DMS79 treated with DMSO at 0.1 percent for 48 hours (cell line): Measurements from ENCODE around the gene CORO2A.
A peak's percentile ranks its signal among the peaks of the same experiment; 100 is the strongest.

Experiments
- DNase-seq: peaks from one replicate; lab custom pipeline; 2025; lab: John Stamatoyannopoulos, UW

Gene CORO2A, protein sequence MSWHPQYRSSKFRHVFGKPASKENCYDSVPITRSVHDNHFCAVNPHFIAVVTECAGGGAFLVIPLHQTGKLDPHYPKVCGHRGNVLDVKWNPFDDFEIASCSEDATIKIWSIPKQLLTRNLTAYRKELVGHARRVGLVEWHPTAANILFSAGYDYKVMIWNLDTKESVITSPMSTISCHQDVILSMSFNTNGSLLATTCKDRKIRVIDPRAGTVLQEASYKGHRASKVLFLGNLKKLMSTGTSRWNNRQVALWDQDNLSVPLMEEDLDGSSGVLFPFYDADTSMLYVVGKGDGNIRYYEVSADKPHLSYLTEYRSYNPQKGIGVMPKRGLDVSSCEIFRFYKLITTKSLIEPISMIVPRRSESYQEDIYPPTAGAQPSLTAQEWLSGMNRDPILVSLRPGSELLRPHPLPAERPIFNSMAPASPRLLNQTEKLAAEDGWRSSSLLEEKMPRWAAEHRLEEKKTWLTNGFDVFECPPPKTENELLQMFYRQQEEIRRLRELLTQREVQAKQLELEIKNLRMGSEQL

GRCh38 chr9:98192503-98193335, at the start of gene CORO2A:
Gene CORO2A, minus strand, starts transcription at chr9:98192637. Its CDS starts 34,977 bp downstream, at chr9:98157660.
- DNase-seq = peak; percentile 50

GRCh38 chr9:98241357-98242300, 49.2 kb upstream of the CORO2A start:
- no peak for DNase-seq

- no peak for DNase-seq
These were observed 48.0 kb upstream of the CORO2A start for GRCh38 chr9:98240475-98240874.

DNA sequence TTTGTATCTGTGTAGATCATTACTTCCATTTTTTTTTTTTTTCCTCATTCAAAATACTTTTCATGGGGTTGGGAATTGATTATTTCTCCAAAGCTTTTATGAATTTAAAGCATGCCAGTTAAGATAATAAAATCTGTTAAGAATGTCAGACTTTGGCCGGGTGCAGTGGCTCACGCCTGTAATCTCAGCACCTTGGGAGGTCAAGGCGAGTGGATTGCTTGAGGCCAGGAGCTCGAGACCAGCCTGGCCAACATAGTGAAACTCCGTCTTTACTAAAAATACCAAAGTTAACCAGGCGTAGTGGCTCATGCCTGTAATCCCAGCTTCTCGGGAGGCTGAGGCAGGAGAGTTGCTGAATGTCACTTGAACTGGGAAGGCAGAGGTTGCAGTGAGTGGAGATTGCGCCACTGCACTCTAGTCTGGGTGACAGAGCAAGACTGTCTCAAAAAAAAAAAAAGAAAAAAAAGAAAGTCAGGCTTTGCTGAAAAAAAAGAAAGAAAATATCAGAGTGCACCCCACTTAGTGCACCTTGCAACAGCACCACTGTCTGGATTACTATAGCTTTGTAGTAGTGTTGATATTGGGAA, 44.6 kb upstream of the CORO2A start:
- DNase-seq = no peak

GRCh38 chr9:98235126-98235525, 42.7 kb upstream of the CORO2A start:
- DNase-seq = no peak

- no peak for DNase-seq
These were observed 41.9 kb upstream of the CORO2A start for GRCh38 chr9:98234245-98234825.

GRCh38 chr9:98232926-98233325, 40.5 kb upstream of the CORO2A start:
- no peak for DNase-seq

- no peak for DNase-seq
These were observed 39.5 kb upstream of the CORO2A start for GRCh38 chr9:98231770-98232478.

DNA sequence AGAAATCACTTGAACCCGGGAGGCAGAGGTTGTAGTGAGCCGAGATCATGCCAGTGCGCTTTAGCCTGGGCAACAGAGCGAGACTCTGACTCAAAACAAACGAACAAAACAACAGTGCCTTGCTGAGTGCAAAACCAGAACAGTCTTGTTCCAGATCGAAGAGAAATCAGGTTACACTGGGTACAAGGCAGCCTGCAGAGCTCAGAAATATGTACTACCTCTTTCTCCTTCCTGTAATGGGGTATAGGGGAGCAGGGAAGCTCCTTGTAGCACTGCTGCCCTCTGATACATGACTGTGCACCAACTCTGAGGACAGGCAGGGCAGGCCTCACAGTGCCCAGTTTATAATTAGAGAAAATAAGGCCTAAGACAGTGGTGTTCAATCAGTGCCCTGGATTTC, 38.4 kb upstream of the CORO2A start:
- DNase-seq = no peak

DNA sequence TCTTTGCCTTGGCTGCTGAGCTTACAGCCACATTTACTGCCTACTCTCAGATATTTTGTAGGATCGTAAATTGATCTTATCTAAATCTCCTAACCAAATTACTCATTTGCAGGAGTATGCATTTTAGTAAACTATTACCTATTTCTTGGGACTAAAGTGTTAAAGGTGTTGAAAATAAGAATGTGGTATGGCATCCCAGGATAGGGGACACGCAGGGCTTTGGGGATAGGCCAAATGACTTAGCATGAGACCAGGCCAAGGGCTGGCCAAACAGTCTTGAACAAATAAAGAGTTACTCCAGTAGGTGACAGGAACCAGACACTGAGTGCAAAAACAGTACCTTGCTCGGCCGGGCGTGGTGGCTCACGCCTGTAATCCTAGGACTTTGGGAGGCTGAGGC, 37.9 kb upstream of the CORO2A start:
- no peak for DNase-seq

DNA sequence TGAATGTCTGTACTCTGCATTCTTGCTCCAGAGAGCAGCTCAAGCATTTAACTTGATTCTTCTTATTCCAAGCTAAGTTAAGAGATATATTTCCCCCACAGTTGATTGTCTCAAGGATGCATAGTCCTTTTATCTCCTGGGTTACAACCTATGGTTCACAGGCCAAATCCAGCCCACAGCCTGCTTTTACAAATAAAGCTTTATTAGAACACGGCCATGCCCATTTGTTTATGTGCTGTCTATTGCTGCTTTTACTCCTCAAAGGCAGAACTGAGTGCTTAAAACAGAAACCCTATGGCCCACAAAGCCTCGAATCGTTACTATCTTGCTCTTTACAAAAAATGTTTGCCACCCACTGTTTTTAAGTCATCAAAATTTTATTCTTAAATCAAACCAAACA, 37.2 kb upstream of the CORO2A start:
- no peak for DNase-seq

GRCh38 chr9:98229090-98229395, 36.6 kb upstream of the CORO2A start:
- no peak for DNase-seq

GRCh38 chr9:98228392-98229089, 36.1 kb upstream of the CORO2A start:
- DNase-seq = no peak

DNA sequence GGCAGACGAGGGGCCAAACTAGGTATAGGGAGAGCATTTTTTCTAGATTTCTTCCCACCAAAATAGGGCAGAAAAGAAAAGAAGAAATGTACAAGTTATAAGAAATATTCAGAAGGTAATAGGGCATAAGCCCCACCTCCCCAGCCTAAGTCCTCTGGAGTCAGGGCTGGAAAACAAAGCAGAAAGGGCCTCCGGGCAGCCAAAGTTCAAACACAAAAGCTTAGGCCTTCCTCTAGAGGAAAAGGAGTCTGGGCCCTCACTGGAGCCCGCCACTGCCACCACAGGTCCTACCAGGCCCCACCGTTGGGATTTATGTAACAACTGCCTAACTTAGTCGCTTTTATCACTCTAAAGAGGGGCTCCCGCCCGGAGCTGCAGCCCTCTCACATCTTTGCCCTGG, 35.4 kb upstream of the CORO2A start:
- no peak for DNase-seq

- DNase-seq = no peak
These were observed 34.5 kb upstream of the CORO2A start for GRCh38 chr9:98226957-98227356.

DNA sequence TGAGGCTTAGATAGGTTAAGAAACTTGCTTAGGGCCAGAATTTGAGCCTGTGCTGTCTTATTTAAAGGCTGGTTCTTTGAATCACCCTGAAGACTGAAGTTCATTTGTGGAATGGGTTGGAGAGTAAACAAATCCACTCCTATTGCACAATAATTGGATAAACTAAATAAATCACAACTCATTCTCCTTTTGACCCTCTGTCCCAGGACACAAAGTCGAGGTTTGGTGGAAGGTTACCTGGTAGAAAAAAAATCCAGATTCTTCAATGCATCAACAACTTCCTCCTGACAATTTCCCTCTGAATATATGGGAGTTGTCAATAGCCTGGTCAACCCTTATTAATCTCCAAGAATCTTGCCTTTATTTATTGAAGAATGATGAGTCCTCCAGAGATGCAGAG, 34.1 kb upstream of the CORO2A start:
- no peak for DNase-seq

GRCh38 chr9:98225015-98225442, 32.6 kb upstream of the CORO2A start:
- no peak for DNase-seq

DNA sequence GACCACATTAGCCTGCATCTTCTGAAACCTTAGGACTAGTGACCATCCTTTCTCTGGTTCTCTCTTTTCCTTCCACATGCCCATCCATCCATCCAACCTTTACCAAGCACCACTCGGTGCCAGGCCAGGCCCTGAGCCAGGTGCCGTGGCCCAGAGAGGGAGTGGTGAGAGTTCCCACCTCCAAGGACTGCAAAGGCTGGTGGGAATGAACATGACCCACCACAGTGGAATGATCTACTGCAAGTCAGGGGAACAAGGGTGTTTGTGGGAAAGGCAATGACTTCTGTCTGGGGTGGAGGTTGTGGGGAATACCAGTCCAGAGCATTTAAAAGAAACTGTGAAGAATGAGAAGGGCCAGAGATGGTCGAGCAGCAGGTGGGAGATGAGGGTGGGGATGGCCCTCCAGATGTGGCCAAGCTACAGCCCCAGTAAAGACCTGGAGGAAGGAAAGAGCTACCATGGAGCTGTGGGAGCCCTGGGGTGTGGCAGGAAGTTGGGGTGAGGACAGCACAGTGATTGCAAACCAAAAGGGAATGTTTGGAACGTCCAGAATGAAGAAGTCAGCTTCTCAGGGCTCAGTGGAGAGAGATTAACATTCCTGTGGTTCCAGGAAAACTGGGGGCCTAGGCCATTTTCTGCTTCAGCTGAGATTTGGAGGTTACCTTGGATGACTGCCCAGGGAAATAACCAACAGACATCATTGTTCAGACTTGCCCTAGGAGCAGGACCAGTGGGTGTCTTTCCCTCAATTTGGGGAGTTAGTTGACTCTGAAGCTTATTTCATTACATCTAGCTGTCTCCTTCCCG, 30.7 kb upstream of the CORO2A start:
- peak; percentile 26 for DNase-seq

DNA sequence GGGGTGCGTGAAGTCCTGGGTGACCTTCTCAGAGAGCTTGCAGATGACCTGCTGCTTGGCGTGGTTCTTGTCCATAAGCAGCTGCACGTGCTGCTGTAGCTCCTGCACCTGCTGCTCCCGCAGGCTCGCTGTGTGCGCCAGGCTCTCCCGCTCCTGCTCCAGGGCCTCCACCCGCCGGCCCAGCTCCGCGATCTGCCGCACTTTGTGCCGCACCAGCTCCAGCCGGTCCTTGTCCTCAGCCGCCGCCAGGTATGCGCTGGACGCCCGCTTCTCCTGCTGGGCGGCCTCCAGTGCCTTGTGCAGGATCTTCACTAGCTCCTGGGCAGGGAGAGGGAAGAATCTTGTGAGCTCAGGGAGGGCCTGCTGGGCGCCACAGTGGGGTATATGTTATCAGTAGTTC, 28.5 kb upstream of the CORO2A start:
- no peak for DNase-seq
